Measurements from ENCODE around the gene CES5A.
"Not testable (repeated sequence)": the region's sequence is repeated elsewhere in the genome, so short reads cannot be mapped to it uniquely, and the experiment has no call there.

Gene CES5A

DNA sequence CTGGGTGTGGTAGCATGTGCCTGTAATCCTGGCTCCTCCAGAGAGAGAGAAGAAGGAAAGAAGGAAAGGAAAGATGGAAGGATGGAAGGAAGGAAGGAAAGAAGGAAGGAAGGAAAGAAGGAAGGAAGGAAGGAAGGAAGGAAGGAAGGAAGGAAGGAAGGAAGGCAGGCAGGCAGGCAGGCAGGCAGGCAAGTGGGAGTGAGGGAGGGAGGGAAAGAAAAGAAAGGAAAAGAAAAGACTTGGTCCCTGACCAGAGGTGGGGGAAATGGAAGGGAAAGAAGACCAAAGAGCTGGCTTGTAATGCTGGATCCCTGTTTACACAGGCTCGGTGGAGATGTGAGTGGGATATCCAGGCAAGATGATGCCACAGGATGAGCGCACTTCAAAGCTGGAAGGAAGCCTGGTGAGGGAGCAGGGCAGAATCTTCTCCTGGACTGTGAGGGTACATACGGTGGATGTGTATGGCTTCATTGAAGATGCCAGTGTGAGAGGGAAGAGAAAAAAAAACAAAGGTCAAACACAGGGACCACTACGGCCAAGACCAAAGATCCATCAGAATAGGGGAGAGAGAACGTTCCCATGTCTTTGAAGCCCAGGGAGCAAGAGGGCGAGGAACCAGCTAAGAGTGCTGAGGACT lies 44.4 kb downstream of the CES5A start:
- Histone ChIP-seq H3K27ac (ENCODE audit: low read depth, low read length) (no peak overlapping the region), H3K9me3 (ENCODE audit: control insufficient read depth, insufficient read depth, low read depth, low read length) (no peaks in the 10 kb centered on the region), H3K4me1 (ENCODE audit: control insufficient read depth, insufficient read depth, low read length) (no peaks in the 10 kb centered on the region; the same call in 1 of the 2 replicates), H3K4me3 (ENCODE audit: low read depth, low read length) (no peak overlapping the region), H3K9ac (ENCODE audit: low read length) (no peak overlapping the region), H3K27me3 (ENCODE audit: control insufficient read depth, insufficient read depth, low read length) (peaks cover 6% of the 10 kb centered on the region), H3K36me3 (ENCODE audit: control insufficient read depth, insufficient read depth, low read length) (no peaks in the 10 kb centered on the region)

DNA sequence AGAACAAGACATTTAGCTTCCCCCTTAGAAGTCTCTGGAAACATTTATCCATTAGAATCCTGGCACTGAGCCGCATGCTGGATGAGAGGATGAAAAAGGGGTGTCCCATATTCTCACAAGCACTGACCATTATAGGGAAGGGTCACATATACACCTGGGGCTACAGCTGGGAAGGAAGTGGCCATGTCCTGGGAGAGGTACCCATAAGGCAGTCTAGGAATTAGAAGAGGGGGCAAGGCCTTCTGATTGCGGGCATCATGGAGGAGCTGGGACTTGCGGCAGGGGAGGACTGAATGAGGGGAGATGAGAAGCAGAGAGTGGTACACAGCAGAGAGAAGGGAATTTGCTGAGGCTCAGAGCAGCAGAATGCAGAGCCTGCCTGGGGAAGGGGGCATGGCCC lies 45.9 kb downstream of the CES5A start:
- not testable (repeated sequence) for H3K4me3 ChIP-seq (ENCODE audit: low read depth, low read length); H3K27me3 ChIP-seq (ENCODE audit: control insufficient read depth, insufficient read depth, low read length); H3K9me3 ChIP-seq (ENCODE audit: control insufficient read depth, insufficient read depth, low read depth, low read length); H3K36me3 ChIP-seq (ENCODE audit: control insufficient read depth, insufficient read depth, low read length); H3K9ac ChIP-seq (ENCODE audit: low read length); H3K27ac ChIP-seq (ENCODE audit: low read depth, low read length); H3K4me1 ChIP-seq (ENCODE audit: control insufficient read depth, insufficient read depth, low read length)

DNA sequence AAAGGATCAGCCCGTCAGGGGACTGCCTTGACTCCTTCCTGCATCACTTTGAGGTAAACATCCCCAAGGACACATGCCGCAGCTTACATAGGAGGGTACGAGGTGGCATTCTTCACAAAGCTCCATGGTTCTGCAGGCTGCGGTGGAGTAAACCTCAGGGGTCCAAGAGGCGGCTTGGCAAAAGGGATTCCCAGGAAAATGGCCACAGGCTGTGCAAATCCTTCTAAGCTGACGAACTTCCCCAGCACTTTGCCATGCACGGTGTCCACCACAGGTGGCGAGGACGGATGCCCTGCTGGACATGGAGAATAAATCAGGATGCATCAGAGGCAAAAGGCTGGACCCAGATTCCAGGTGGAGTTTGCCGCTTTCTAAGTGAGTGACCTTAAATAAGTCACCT lies 46.5 kb downstream of the CES5A start:
- Histone ChIP-seq H3K36me3 (ENCODE audit: control insufficient read depth, insufficient read depth, low read length) (no peaks in the 10 kb centered on the region), H3K9me3 (ENCODE audit: control insufficient read depth, insufficient read depth, low read depth, low read length) (no peaks in the 10 kb centered on the region), H3K4me3 (ENCODE audit: low read depth, low read length) (no peak overlapping the region), H3K9ac (ENCODE audit: low read length) (no peak overlapping the region), H3K27me3 (ENCODE audit: control insufficient read depth, insufficient read depth, low read length) (peaks cover 9% of the 10 kb centered on the region), H3K4me1 (ENCODE audit: control insufficient read depth, insufficient read depth, low read length) (no peaks in the 10 kb centered on the region; the same call in 1 of the 2 replicates), H3K27ac (ENCODE audit: low read depth, low read length) (no peak overlapping the region)

DNA sequence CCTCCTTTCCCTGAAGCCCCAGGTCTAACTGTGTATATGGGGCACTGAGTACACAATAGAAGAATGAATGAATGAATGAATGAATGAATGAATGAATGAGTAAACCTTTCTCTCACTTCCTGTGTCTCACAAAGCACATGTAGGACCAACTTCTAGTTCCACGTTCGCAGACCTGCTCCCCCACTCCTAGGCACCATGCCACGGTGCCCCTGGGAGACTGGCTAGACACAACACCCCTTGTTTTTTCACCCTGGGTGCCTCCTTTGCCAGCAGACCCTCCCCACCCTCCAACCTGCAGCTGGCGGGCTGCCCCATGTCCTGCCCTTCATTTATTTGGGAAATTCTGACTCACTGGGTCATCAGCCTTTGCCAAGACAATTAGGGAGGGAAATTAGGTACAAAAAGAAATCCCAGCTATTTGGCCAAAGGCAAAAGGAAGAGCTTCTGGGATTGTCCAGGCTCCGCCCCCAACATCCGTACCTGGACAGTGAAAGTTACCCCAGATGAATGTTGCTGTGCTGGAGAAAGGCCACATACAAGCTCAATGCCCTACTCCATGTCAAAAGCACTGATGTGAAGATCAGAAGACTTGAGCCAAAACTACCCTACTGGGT lies 50.0 kb downstream of the CES5A start:
- H3K27ac ChIP-seq (ENCODE audit: low read depth, low read length): no peak overlapping the region
- H3K9ac ChIP-seq (ENCODE audit: low read length): no peak overlapping the region
- peaks cover 12% of the 10 kb centered on the region; the same call in 1 of the 2 replicates for H3K27me3 ChIP-seq (ENCODE audit: control insufficient read depth, insufficient read depth, low read length)
- H3K4me1 ChIP-seq (ENCODE audit: control insufficient read depth, insufficient read depth, low read length): no peaks in the 10 kb centered on the region
- H3K36me3 ChIP-seq (ENCODE audit: control insufficient read depth, insufficient read depth, low read length): no peaks in the 10 kb centered on the region
- no peak overlapping the region for H3K4me3 ChIP-seq (ENCODE audit: low read depth, low read length)
- no peaks in the 10 kb centered on the region for H3K9me3 ChIP-seq (ENCODE audit: control insufficient read depth, insufficient read depth, low read depth, low read length)

DNA sequence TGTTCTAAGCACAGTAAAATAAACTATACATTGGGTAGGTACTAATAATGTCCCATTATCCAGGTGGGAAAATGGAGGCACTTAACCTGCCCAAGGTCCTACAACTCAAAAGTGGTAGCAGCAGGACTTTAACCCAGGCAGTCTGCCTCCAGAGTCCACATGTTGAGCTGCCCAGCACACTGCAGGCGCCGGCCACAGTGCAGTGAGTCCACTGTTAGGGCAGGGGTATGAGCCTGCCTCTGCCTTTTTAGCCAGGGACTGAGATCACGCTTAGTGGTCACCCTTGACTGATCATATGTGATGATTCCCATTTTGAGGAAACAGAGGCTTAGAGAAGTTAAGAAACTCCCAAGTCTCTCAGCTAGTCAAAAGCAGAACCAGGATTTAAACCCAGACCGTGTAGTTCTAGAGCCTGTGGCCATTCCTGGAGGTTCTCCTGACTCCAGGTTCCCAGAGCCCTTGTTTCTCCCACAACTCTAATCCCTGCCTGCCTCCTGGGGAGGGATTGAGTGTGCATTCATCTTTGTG lies 50.6 kb downstream of the CES5A start:
- Histone ChIP-seq H3K27ac (ENCODE audit: low read depth, low read length) (no peak overlapping the region), H3K36me3 (ENCODE audit: control insufficient read depth, insufficient read depth, low read length) (no peaks in the 10 kb centered on the region), H3K4me3 (ENCODE audit: low read depth, low read length) (no peak overlapping the region), H3K9me3 (ENCODE audit: control insufficient read depth, insufficient read depth, low read depth, low read length) (no peaks in the 10 kb centered on the region), H3K4me1 (ENCODE audit: control insufficient read depth, insufficient read depth, low read length) (no peaks in the 10 kb centered on the region), H3K9ac (ENCODE audit: low read length) (no peak overlapping the region), H3K27me3 (ENCODE audit: control insufficient read depth, insufficient read depth, low read length) (peaks cover 14% of the 10 kb centered on the region; the same call in 1 of the 2 replicates)

DNA sequence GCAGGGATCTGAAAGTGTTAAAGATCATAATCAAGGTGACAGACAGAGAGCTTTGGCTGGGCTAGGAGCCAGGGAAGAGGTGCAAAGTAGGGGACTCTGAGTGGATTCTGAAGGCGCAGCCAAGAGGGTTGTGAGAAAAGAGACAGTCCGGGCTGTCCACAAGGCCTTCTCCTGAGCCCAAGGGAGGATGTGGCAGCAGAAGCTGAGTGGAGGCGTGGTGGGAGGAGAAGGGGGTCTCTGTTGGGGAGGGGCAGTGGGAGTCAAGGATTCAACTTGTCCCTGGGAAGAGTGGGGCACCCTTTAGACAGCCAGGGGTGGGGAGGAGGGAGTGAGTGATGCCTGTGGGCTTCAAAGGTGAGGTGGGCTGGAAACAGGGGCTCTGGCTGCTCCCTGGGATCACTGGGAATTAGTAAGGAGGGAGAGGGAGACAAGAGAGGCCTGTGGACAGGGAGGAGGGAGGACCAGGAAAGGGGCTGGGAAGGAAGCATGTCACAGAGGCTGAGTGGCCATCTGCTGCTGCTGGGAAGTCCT lies 52.8 kb downstream of the CES5A start:
- H3K27ac ChIP-seq (ENCODE audit: low read depth, low read length): no peak overlapping the region
- H3K36me3 ChIP-seq (ENCODE audit: control insufficient read depth, insufficient read depth, low read length): no peaks in the 10 kb centered on the region
- H3K4me3 ChIP-seq (ENCODE audit: low read depth, low read length): no peak overlapping the region
- peaks cover 24% of the 10 kb centered on the region; the same call in 1 of the 2 replicates for H3K27me3 ChIP-seq (ENCODE audit: control insufficient read depth, insufficient read depth, low read length)
- H3K9ac ChIP-seq (ENCODE audit: low read length): no peak overlapping the region
- H3K4me1 ChIP-seq (ENCODE audit: control insufficient read depth, insufficient read depth, low read length): no peaks in the 10 kb centered on the region
- no peaks in the 10 kb centered on the region for H3K9me3 ChIP-seq (ENCODE audit: control insufficient read depth, insufficient read depth, low read depth, low read length)

DNA sequence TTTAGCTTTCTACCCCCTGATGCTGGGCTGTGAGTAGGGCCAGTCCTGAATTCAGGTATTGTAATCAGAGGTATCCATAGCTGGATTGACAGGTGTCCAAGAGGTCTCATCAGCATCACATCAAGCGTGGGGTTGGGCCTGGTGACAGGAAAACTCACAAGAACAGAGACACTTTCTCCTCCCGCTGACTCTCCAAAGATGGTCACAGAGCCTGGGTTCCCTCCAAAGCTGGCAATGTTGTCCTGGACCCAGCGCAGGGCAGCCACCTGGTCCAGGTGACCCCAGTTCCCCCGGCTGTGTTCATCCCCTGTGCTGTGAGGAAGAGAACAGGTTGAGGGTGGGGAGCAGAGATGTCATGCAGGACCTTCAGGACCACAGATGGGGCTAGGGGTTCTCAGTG lies 54.0 kb downstream of the CES5A start:
- Histone ChIP-seq H3K4me3 (ENCODE audit: low read depth, low read length) (no peak overlapping the region), H3K36me3 (ENCODE audit: control insufficient read depth, insufficient read depth, low read length) (no peaks in the 10 kb centered on the region)

DNA sequence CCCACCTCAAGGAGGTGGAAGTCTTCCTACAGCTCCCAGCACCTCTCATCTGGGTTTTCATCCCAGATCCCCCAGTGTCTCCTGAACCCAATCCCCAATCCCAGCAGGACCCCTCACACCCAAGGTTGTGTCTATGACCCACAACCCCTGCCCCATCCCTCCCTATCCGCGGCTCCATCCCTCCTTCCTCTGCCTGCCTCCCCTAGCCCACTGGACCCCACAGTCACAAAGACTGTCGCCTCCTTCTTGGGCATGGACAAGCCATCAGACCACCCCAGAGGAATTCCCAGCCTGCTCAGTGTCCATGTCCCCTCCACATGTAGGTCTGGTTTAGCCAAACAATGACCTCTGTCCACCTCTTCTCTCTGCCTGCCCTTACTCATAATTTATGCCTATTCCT lies 54.6 kb downstream of the CES5A start:
- H3K36me3 ChIP-seq (ENCODE audit: control insufficient read depth, insufficient read depth, low read length): no peaks in the 10 kb centered on the region
- H3K27ac ChIP-seq (ENCODE audit: low read depth, low read length): no peak overlapping the region
- H3K9ac ChIP-seq (ENCODE audit: low read length): no peak overlapping the region
- peaks cover 24% of the 10 kb centered on the region; the same call in 1 of the 2 replicates for H3K27me3 ChIP-seq (ENCODE audit: control insufficient read depth, insufficient read depth, low read length)
- no peaks in the 10 kb centered on the region for H3K4me1 ChIP-seq (ENCODE audit: control insufficient read depth, insufficient read depth, low read length)
- H3K9me3 ChIP-seq (ENCODE audit: control insufficient read depth, insufficient read depth, low read depth, low read length): no peaks in the 10 kb centered on the region
- H3K4me3 ChIP-seq (ENCODE audit: low read depth, low read length): no peak overlapping the region

More for the DNA sequence above, 54.0 kb downstream of the CES5A start:
- Histone ChIP-seq H3K27me3 (ENCODE audit: control insufficient read depth, insufficient read depth, low read length) (peaks cover 26% of the 10 kb centered on the region; the same call in 1 of the 2 replicates), H3K27ac (ENCODE audit: low read depth, low read length) (no peak overlapping the region), H3K9ac (ENCODE audit: low read length) (no peak overlapping the region), H3K4me1 (ENCODE audit: control insufficient read depth, insufficient read depth, low read length) (no peaks in the 10 kb centered on the region), H3K9me3 (ENCODE audit: control insufficient read depth, insufficient read depth, low read depth, low read length) (no peaks in the 10 kb centered on the region)

DNA sequence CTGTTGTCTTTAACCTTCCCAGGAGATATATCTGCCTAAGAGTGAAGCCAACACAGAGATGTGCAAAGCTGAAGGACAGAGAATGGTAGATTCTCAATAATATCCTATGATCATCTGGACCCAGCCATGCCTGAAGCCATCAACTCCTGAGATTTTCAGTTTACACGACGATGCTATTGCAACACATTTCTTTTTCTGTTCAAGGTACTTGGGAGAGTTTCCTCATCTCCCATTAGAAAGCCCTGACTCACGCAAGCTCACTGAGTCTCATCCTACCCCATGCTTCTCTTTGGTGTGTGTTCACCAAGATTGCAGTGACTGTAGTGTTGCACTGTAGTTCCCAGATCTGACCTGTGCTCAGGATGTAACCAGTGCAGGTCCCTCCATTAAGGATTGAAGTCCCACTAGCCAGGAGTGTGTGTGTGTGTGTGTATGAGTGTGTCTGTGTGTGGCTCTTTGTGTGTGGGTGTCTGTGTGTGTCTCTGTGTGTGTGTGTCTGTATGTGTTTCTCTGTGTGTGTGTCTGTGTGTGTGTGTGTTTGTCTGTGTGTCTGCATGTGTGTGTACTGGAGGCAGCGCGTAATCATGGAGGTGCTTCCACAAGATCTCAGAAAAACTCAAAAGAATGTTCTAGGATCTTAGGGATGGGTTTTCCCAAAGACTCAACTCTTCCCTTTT lies 57.8 kb downstream of the CES5A start:
- no peak overlapping the region for H3K4me3 ChIP-seq (ENCODE audit: low read depth, low read length)
- no peaks in the 10 kb centered on the region for H3K9me3 ChIP-seq (ENCODE audit: control insufficient read depth, insufficient read depth, low read depth, low read length)
- peaks cover 17% of the 10 kb centered on the region; the same call in 1 of the 2 replicates for H3K27me3 ChIP-seq (ENCODE audit: control insufficient read depth, insufficient read depth, low read length)
- no peaks in the 10 kb centered on the region for H3K36me3 ChIP-seq (ENCODE audit: control insufficient read depth, insufficient read depth, low read length)
- H3K4me1 ChIP-seq (ENCODE audit: control insufficient read depth, insufficient read depth, low read length): no peaks in the 10 kb centered on the region
- H3K27ac ChIP-seq (ENCODE audit: low read depth, low read length): no peak overlapping the region
- H3K9ac ChIP-seq (ENCODE audit: low read length): no peak overlapping the region

DNA sequence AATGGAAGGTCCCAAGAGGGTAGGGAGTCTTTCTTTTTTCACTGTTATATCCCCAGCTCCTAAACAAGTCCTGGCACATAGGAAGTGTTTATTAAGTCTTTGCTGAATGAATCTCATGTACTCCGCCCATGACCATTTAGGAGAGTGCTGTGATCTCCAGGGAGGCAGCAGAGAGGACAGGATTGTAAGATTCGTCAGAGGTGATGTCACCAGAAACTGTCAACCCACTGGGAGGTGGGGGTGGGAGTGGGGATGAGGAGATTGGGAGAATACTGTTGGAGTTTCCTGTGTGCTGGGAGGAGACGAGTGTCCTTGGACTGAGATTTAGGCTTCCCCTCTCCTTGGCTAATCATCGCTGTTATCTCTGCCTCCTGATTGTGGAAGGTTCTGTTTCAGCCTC lies 59.0 kb downstream of the CES5A start:
- H3K4me3 ChIP-seq (ENCODE audit: low read depth, low read length); H3K27ac ChIP-seq (ENCODE audit: low read depth, low read length); H3K9ac ChIP-seq (ENCODE audit: low read length); H3K4me1 ChIP-seq (ENCODE audit: control insufficient read depth, insufficient read depth, low read length); H3K36me3 ChIP-seq (ENCODE audit: control insufficient read depth, insufficient read depth, low read length); H3K9me3 ChIP-seq (ENCODE audit: control insufficient read depth, insufficient read depth, low read depth, low read length): not testable (repeated sequence)
- H3K27me3 ChIP-seq (ENCODE audit: control insufficient read depth, insufficient read depth, low read length): peaks cover 21% of the 10 kb centered on the region; the same call in 1 of the 2 replicates

DNA sequence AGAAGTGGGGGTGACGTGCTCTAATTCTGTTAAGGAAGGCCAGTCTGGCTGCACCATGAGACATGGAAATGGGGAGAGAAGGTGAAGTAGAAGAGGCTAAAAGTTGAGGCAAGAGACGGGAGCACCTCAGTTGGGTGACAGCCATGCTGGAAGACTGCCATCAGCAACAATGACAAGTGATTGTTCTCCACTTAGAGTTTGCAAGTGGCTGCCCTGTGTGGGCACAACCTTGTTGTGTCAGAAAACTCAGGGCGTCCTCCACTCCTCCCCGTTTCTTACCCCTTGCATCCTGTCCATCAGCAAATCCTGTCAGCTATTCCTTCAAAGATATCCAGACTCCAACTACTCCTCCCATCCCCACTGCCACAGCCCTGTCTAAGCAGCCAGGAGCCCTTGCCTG lies 59.9 kb downstream of the CES5A start:
- Histone ChIP-seq H3K4me1 (ENCODE audit: control insufficient read depth, insufficient read depth, low read length) (no peaks in the 10 kb centered on the region), H3K9me3 (ENCODE audit: control insufficient read depth, insufficient read depth, low read depth, low read length) (no peaks in the 10 kb centered on the region), H3K27ac (ENCODE audit: low read depth, low read length) (no peak overlapping the region), H3K4me3 (ENCODE audit: low read depth, low read length) (no peak overlapping the region), H3K36me3 (ENCODE audit: control insufficient read depth, insufficient read depth, low read length) (no peaks in the 10 kb centered on the region), H3K9ac (ENCODE audit: low read length) (no peak overlapping the region), H3K27me3 (ENCODE audit: control insufficient read depth, insufficient read depth, low read length) (peaks cover 25% of the 10 kb centered on the region; the same call in 1 of the 2 replicates)

Data from HUES6 (cell line).